GM10266 (cell line): ENCODE data around the gene NLGN4Y.

ENCODE experiments used
- DNase-seq: peaks from one replicate; pipeline ENCODE4 v3.0.0; 2012; ENCODE audit errors: extremely low spot score
- CTCF ChIP-seq: IDR thresholded peaks from 2 replicates; pipeline ENCODE4 v1.5.1; 2012; ENCODE audit warnings: mild to moderate bottlenecking, low read depth; ENCODE audit not compliant: control insufficient read depth, insufficient read depth; ENCODE audit errors: missing control alignments

NLGN4Y gene

GRCh38 chrY:14793674-14794073, 269.3 kb downstream of the NLGN4Y start:
- DNase-seq: no peak
- TF ChIP-seq CTCF: no peak

GRCh38 chrY:14798010-14798409, 273.7 kb downstream of the NLGN4Y start:
- no peak for TF ChIP-seq CTCF
- DNase-seq: no peak

GRCh38 chrY:14801096-14801495, 276.8 kb downstream of the NLGN4Y start:
- no peak for DNase-seq
- no peak for TF ChIP-seq CTCF

- no peak for DNase-seq
- TF ChIP-seq CTCF: no peak
These were observed 277.8 kb downstream of the NLGN4Y start for GRCh38 chrY:14802125-14802524.

- DNase-seq: no peak
- TF ChIP-seq CTCF: no peak
These were observed 279.7 kb downstream of the NLGN4Y start for GRCh38 chrY:14804041-14804440.

GRCh38 chrY:14818452-14818851, 294.1 kb downstream of the NLGN4Y start:
- no peak for TF ChIP-seq CTCF
- no peak for DNase-seq

- DNase-seq: no peak
- TF ChIP-seq CTCF: no peak
These were observed 297.9 kb downstream of the NLGN4Y start for GRCh38 chrY:14822201-14822600.
